Cerebellar nuclear complex (tissue), 1 donor: ENCODE measurements around the gene ORM2.

Source experiments
- DNase-seq, 2 experiments: peaks; one replicate each; lab custom pipeline; 2025; lab: John Stamatoyannopoulos, UW

The ORM2 gene

DNA sequence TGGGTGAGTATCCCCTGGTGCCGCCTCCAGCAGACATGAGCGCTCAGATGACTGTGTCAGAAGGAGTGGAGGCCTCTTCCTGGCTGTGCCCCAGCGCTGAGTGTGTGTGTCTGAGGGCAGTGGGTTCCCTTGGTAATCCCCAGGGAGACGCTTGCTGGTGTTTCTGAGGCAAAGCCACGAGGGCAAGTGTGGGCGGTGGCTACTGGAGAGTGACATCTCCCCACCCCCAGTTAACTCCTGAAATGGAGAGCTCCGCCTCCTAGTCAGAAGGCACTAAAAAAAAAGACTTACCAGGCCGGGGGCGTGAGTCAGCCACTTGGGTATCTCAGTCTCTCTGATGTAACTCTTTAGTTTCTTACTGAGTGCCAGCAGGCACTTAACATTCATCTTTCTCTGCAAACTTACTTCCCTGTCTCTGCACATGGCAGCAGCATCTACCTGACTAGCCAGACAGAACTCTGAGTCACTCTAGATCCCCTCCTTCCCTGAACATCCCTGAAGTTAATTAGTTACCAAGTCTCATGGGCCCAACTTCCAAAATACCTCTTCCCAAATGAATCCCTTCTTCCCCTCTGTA is 19.3 kb downstream of the ORM2 start:
- no peak for DNase-seq

DNA sequence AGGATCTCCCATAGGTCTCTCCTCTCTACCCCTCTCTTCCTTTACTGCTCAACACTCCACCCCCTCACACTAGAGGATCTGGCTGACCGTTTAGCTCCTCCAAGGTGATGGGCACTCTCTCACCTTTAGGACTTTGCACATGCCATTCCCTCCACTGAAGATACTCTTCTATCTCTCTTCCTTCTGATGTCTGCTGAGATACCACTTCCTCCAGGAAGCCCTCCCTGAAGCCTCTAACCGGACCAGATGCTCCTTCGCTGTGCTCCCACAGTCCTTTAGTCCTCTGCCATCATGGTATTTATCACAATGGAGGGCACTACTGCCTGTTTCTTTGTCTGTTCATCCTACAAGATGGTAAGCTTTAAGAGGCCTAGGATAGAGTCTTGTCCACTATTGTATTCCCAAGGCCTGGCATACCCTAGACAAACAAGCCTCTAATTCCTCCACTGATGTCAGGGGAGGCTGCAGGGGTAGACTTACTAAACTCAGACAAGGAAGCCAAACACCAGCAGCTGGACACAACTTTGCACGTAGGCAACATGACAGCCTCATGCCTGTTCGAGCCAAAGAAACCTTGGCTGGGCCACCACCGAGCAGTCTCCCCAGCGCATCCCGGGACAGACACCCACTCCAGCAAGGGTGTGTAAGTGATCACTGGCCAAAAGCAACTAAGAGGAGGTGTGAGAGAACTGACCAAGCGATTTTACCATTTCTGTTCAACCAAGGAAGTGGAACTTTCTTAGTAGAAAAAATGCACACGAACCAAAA is 20.2 kb downstream of the ORM2 start:
- DNase-seq, result no peak

DNA sequence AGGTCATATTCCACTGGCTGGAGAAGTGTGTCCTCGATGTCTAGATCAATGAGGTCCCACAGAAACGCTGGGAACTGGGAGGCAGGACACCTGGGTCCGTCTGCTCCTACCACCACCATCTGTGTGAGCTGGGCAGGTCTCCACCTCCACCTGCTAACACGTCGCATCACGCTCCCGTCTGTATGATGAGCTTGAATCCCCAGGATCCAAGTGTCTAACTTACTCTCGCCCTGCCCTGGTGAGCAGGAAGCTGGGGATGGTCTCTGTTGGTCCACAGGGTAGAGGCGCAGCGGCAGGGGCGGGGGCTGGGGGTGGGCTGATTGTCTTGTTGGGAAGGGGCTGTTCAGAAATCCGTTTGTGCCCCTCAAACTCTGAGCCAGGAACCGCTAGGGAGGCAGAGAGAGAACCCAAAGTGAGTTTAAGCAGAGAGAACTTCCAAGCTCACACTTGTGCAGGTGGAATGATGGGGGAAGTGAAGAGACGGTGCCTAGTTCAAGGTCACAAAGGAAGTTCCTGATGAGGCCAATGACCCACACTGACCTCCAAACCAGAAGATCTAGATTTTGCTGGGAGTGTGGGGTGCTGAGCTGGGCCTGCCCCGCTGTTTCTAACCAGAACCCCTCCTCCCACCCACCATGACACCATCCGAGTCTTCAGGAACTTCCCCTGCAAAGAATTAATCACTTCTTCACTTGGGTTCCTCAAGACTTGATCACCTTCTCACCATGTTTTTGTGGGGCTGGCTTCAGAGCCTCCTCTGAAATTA is 21.1 kb downstream of the ORM2 start:
- no peak for DNase-seq

DNA sequence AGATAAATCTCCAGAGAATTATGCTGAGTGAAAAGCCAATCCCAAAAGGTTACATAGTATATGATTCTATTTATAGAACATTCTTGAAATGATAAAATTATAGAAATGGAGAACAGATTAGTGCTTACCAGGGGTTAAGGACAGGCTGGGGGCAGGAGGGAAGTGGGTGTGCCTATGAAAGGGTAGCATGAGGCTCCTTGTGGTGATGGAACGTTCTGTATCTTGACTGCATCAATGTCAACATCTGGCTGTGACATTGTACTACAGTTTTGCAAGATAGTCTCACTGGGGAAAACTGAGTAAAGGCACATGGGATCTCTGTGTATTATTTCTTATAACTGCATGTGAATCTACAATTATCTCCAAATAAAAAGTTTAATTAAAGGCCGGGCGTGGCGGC is 22.3 kb downstream of the ORM2 start:
- no peak for DNase-seq

DNA sequence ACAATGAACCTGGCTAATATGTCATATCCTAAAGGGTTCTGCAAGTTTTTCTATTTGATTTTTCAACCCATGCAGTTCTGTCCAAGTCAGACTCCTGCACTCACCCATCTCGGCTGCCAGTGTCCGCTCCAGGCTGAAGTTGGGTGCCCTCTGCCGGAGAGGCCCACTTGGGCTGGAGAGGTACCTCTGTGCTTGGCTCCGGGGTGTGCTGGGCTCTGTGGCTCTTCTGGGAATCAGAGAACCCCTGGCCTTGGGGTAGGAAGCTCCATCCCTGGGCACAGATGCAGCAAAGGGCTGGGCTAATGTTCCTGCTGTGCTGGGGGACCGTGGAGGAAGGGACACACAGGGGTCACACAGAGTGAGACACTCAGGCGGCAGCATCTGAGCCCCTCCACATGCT is 26.2 kb downstream of the ORM2 start:
- no peak for DNase-seq

DNA sequence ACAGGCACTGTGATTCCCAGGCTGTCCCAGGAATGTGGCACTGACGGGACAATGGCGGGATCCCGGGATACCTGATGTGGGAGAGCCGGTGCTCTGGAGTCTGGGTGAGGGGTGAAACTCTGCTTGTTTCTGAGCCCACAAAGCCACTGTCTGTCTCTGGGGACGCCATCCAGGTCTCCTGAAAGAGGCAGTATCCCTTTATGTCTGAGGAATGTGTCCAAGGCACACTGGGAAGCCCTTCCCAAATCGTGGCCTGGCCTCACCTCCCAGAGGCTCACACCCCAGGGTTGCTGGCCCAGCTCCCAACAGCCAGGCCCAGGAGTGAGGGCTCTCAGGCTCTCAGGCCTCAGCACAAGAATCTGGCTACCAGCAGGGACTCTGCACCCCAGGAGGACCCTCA is 27.1 kb downstream of the ORM2 start:
- no peak for DNase-seq

DNA sequence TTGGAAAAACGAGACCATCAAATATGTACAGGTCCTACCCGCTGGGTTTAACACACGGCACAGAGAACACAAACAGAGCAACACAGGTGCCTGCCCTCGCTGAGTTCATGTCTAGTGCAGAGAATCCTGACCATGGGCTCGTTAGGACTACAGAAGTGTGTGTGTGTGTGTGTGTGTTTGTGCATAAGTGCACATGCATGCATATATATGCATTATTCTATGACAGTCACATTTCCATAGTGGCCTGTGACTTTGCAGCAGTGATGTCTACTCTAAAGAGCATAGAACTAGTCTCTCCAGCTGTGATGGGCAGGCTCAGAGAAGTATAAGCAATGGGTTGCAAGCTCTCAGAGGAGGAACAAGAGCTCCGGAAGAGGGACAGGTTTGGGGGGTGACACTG is 27.7 kb downstream of the ORM2 start:
- no peak for DNase-seq

DNA sequence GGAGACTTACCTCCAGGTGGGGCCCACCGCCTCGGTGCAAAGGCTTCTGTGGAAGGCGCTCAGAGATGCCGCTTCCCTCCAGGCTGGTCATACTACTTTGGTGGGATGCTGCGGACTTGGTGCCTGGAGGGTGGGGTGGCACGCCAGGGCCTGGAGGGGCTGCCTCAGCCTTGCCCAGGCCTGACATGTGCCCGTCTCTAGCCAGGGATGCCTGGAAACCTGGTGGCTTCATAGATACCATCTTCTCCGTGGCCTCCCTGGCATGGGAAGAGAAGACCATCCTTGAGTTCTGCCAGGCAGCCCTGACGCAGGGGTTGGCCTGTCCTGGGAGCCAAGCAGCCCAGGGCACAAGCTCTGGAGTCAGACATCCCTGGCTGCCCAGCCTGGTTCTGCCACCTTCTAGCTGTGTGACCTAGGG is 28.3 kb downstream of the ORM2 start:
- no peak for DNase-seq

DNA sequence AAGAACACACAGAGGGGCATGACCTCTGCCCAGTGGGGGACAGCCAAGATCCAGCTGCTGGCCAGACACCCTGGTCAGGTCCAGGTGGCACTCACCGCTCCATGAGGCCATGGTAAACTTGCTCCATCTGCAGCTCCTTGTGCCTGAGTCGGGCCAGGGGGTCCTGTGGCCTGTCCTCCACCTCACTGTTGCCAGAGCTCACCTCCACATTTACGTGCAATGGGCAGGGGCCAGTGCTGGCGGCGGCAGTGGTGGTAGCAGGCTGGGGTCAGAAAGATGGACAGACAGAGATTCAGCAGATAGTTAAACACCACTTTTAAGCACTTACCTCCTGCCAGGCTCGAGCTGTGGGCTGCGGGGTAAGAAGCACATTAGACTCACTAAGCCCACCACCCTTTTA is 30.1 kb downstream of the ORM2 start:
- no peak for DNase-seq

DNA sequence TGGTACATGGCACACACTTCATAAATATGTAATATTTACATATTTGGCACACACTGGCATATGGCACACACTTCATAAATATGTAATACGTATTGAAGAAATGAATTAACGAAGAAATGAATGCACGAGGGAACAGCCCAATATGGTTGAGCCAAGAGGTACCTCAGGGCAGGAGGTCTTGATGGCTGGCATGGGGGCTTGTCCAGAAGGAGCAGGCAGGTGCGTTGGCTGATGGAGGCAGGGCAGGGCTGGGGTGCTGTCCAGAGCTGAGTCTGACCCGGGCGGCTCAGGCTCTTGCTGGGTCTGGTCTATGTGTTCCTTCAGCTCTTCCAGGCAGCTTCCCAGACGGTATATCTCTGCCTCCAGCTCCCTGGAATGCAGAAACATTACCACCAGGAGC is 31.9 kb downstream of the ORM2 start:
- no peak for DNase-seq

DNA sequence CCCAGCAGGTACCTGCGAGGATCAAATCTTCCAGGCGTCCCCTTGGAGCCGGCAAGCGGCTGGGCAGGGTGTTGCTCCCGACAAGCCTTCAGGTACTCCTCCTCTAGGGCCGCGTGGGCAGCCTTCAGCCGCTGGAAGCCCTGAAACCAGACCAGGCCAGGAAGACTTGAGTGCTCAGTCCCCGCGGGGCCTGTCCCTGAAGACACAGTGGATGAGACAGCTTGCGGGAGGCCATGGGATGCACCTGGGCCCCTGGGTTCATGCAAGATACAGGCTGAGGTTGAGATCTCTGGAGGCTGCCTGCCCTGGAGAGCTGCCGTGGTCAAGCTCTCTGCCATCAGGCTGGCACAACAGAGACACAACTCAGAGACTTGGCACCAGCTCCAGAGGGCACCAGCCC is 32.7 kb downstream of the ORM2 start:
- no peak for DNase-seq

DNA sequence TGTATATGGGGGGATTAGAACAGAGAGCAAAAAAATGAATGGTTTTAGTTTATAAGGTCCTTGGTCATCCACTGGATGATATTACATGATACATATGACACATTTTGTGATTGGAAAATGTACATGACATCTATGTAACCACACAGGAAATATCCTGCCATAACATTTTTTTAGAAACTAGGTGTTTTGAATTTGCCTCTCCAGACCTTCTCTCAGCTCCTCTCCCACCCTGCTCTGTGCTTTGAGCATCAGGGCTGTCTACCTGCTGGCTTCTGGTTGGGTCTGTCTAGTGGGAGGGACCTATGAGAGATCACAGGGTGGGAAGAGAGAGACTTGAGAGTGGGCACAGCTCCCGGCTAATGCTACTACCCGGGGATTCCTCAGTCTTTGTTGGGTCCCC is 33.8 kb downstream of the ORM2 start:
- no peak for DNase-seq

DNA sequence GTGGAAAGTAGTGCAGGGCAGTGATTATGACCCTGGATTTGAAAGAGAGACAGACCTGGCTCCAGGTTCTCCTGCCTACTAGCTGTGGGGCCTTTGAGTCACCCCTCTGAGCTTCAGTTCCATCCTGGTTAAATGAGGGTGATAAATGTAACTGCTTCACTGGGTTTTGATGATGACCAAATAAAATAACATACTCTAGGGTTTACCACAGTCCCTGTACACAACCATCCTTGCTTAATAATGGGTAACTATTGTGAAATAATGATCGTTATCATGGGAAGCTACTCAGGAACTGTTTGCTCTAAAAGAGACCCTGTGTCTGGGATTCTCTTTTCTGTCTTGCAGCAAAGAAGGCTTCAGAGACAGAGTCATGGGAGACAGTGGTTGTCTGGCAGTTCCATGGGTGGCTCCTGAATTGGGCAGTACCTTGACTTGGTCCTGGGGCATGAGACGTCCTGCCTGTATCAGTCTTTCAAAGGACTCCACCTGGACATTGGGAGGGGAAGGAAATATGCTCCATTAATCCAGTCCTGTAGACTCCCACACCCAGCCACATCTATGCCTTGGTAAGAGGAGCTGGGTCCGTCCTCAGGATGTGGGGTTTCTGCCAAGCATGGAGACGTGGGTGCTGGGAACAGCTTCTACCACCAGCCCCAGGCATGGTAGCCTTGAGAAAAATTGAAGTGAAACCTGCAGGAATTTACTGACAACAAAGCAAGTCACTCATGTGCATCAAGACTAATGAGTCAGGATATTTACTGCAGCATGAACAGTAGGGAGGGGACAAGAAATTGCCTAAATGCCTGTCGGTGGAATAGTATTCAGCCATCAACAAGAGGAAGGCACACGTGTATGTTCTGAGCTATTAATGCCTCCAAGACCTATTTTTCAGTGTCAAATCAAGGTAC is 34.7 kb downstream of the ORM2 start:
- DNase-seq, result no peak

DNA sequence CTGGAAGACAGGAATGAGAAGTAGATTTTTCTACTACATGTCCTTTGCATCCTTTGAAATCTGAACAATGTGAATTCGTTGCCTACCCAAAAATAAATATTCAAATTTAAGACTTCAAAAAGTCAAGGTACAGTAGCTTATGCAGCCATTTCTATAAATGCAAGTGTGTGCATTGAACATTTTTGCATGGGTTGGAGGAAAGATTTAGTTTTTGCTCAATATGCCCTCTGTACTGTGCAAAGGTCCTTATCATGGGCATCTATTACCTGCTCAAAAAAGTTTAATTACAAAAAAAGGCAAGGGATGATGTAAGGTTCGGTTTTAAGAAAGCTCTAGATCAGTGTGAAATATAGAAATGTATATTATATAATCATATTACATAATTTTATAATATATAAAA is 35.5 kb downstream of the ORM2 start:
- DNase-seq, result no peak

DNA sequence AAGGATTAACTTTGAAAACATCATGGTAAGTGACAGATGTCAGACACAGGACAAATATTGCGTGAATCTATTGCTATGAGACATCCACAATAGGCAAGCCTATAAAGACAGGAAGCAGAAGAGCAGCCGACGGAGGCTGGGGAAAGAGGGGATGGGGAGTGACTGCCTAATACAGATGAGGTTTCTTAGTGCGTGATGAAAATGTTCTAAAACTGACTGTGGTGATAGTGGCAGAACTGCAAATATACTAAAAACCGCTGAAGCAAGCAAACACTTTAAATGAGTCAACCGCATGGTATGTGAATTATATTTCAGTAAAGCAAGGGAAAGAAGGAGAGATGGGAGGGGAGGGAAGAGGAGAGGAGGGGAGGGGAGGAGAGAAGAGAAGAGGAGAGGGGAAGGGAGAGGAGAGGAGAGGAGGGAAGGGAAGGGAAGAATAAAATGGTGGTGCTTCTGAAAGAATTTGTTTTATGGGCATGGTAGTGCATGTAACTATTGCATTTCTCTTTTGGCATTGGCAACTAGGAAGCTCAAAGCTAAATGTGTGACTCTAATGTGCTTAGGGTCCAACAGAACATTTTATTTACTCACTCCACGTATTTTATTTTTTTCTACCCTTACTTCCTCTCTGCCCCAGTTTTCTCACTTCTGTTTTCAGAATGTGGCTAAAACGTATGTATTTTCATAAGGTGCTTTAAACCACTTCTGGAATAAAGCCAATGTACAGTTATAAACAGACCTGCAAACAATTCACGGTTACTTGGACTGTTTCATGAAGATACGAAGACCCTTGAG is 36.9 kb downstream of the ORM2 start:
- no peak for DNase-seq

DNA sequence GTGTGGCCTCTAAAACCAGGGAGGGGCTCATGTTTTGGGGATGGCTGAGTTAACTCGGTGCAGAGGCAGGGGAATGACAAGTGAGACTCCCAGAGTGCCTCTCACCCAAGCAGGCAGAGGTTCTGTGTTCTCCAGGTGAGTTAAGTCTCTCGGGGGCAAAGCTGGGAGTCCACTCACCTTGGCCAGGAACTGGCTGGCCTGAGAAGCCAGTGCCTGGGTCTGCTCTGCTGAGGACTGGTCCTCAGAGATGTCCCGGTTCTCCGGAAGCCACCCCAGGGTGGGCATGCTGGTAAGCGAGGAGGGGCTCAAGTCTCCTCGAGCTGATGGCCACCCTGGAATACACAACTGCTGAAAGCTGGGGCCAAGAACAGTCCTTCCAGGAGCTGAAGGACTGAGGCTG is 37.7 kb downstream of the ORM2 start:
- DNase-seq, result no peak

DNA sequence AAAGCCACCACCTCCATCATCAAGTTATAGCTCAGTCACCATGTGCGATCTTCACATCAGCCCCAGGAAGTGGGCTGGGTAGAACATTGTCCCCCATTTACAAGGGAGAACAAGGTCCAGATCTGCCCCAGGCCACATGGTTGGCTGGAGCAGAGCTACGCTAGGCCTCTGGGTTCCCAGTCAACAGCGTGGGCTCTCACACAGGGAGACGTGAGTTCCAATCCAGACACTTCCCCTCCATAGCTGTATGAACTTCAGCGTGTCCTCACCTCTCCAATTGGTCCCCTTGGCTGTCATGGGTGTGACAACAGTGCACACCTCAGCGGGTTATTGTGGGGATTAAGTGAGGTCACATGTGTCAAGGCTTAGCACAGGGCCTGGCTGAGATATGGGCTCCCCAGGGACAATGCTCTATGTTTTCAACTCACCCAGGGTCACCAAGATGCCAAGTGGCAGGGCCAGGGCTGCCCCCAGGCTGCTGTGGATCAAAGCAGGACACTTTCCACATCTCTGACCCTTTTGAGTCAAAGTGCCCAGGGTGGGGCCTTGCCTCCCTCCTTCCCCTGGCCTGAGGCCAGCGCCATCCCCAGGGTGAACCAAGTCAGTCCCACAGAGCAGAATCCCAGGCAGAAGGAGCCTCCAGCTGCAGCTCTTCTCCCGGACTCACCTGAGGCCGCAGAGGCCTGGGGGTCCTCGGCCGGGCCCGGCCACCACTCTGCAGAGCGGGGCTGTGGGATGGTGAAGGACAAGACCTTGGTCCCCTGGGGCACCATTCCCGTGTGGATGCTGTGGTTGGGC is 38.3 kb downstream of the ORM2 start:
- DNase-seq, result no peak

DNA sequence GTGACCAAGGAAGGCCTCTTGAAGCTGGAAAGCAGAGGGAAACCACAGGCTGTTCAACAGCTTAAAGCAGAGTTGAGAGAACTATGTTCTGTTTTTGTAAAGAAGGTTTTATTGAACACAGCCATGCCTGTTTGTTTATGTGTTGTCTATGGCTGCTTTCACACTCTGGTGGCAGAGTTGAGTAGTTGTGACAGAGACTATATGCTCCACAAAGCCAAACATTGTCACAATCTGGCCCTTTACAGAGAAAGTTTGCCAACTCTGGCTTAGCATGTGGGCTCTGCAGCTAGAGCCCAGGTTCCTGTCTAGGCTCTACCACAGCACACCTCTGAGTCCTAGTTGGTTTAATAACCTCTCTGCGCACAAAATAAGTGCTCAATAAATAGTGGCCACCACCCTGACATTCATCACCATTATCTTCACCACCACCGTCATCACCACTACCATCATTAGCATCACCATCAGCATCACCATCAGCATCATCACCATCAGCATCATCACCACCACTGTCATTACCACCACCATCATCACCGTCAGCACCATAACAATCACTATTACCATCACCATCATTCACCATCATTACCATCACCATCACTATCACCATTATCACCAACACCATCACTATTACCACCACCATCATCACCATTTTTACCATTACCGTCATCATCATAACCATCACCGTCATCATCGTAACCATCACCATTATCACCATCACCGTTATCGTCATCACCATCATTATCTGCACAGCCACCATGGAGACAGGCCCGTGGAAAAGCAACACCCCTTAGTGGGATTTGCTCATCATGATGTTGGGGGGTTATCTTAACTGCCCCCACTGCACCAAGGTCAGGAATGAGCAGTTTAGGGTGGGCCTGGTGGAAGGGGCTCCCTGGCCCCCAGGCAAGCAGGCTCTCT is 39.8 kb downstream of the ORM2 start:
- no peak for DNase-seq

DNA sequence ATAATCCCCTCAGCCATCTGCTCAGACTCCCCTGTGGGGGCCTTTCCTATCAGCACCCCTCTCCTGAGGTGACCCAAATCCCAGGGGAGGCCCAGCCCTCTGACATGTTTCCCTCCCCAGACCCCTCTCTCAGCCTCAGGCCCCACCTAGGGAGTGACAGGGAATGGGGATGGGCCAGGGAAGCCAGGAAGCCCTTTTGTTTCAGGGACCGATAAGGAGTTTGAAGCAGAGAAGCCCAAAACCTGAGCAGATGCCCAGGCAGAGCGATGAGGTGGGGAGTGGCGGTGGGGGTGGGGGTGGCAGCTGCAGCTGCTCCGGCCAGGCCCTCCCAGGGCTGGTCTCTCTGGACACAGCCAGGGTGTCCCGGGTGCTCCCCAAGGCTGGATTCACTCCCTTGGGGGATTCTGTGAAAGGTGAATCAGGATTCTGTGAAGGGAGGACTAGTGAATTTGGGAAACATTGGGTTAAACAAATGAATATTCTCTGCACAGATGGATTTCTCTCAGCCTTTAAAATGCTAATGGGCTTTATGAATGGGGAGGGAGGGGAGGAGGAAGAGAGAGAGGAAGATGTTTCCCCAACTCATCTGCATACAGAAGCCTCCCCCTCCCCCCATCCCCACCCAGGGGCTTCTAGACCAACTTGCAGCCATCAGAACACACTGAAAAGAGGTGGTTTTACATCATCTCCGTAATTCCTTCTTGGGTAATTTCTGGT is 40.7 kb downstream of the ORM2 start:
- no peak for DNase-seq
